ENCODE measurements around the gene SELENBP1. TPM values are rescaled to one million over a fixed set of nuclear protein-coding genes. Genes with fewer than 3 reads are reported as not detected.

The SELENBP1 gene
- total and polyA plus RNA-seq, 9 of the 15 experiments (the other 6 are each of a cell fraction or from before 2014, with no cell fraction given) = 25.8 to 81.2 (median 47.1) TPM

- TF ChIP-seq, protein P1, sequence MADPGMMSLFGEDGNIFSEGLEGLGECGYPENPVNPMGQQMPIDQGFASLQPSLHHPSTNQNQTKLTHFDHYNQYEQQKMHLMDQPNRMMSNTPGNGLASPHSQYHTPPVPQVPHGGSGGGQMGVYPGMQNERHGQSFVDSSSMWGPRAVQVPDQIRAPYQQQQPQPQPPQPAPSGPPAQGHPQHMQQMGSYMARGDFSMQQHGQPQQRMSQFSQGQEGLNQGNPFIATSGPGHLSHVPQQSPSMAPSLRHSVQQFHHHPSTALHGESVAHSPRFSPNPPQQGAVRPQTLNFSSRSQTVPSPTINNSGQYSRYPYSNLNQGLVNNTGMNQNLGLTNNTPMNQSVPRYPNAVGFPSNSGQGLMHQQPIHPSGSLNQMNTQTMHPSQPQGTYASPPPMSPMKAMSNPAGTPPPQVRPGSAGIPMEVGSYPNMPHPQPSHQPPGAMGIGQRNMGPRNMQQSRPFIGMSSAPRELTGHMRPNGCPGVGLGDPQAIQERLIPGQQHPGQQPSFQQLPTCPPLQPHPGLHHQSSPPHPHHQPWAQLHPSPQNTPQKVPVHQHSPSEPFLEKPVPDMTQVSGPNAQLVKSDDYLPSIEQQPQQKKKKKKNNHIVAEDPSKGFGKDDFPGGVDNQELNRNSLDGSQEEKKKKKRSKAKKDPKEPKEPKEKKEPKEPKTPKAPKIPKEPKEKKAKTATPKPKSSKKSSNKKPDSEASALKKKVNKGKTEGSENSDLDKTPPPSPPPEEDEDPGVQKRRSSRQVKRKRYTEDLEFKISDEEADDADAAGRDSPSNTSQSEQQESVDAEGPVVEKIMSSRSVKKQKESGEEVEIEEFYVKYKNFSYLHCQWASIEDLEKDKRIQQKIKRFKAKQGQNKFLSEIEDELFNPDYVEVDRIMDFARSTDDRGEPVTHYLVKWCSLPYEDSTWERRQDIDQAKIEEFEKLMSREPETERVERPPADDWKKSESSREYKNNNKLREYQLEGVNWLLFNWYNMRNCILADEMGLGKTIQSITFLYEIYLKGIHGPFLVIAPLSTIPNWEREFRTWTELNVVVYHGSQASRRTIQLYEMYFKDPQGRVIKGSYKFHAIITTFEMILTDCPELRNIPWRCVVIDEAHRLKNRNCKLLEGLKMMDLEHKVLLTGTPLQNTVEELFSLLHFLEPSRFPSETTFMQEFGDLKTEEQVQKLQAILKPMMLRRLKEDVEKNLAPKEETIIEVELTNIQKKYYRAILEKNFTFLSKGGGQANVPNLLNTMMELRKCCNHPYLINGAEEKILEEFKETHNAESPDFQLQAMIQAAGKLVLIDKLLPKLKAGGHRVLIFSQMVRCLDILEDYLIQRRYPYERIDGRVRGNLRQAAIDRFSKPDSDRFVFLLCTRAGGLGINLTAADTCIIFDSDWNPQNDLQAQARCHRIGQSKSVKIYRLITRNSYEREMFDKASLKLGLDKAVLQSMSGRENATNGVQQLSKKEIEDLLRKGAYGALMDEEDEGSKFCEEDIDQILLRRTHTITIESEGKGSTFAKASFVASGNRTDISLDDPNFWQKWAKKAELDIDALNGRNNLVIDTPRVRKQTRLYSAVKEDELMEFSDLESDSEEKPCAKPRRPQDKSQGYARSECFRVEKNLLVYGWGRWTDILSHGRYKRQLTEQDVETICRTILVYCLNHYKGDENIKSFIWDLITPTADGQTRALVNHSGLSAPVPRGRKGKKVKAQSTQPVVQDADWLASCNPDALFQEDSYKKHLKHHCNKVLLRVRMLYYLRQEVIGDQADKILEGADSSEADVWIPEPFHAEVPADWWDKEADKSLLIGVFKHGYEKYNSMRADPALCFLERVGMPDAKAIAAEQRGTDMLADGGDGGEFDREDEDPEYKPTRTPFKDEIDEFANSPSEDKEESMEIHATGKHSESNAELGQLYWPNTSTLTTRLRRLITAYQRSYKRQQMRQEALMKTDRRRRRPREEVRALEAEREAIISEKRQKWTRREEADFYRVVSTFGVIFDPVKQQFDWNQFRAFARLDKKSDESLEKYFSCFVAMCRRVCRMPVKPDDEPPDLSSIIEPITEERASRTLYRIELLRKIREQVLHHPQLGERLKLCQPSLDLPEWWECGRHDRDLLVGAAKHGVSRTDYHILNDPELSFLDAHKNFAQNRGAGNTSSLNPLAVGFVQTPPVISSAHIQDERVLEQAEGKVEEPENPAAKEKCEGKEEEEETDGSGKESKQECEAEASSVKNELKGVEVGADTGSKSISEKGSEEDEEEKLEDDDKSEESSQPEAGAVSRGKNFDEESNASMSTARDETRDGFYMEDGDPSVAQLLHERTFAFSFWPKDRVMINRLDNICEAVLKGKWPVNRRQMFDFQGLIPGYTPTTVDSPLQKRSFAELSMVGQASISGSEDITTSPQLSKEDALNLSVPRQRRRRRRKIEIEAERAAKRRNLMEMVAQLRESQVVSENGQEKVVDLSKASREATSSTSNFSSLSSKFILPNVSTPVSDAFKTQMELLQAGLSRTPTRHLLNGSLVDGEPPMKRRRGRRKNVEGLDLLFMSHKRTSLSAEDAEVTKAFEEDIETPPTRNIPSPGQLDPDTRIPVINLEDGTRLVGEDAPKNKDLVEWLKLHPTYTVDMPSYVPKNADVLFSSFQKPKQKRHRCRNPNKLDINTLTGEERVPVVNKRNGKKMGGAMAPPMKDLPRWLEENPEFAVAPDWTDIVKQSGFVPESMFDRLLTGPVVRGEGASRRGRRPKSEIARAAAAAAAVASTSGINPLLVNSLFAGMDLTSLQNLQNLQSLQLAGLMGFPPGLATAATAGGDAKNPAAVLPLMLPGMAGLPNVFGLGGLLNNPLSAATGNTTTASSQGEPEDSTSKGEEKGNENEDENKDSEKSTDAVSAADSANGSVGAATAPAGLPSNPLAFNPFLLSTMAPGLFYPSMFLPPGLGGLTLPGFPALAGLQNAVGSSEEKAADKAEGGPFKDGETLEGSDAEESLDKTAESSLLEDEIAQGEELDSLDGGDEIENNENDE (IDR thresholded peaks at IDR 0.05; ENCODE audit: low read depth, low read length) = no peak
- TF ChIP-seq E2F3 (CRISPR knock-in tag; IDR thresholded peaks at IDR 0.05) = no peak
- TF ChIP-seq NFRKB (IDR thresholded peaks at IDR 0.05; ENCODE audit: low read depth) = peak; percentile 11; the same call in 1 of the 2 replicates
- TF ChIP-seq CBFB (CRISPR knock-in tag; IDR thresholded peaks at IDR 0.05) = no peak
- TF ChIP-seq ZBED1 (IDR thresholded peaks at IDR 0.05) = no peak
- no peak for TF ChIP-seq HMBOX1 (IDR thresholded peaks at IDR 0.05)
- TF ChIP-seq HEY1 (CRISPR knock-in tag; IDR thresholded peaks at IDR 0.05; ENCODE audit: borderline replicate concordance) = no peak
- no peak for TF ChIP-seq ZNF609 (CRISPR knock-in tag; IDR thresholded peaks at IDR 0.05; ENCODE audit: borderline replicate concordance)
These were observed 45.1 kb downstream of the SELENBP1 start, which contains the start of gene PI4KB (continued) for GRCh38 chr1:151327223-151327902.
